HepG2 (cell line): ENCODE results near the gene SMCO1. TPM values are rescaled to one million over a fixed set of nuclear protein-coding genes. Genes with fewer than 3 reads are reported as not detected.
"Not testable (repeated sequence)": the region's sequence is repeated elsewhere in the genome, so short reads cannot be mapped to it uniquely, and the experiment has no call there.

Source experiments
- ATAC-seq: fragments of 200-7000 bp; cut with Tn5 transposase; 3 replicates; pipeline ENCODE4 v1.9.1; 2020; ENCODE audit warnings: mild to moderate bottlenecking, moderate library complexity
- BruUV-seq: library from RNA; stranded (reverse); fragments of 400-500 nt; replicated peaks from 2 replicates; lab custom pipeline; 2021; lab: Mats Ljungman, UMichigan
- CTCF ChIA-PET: fragments of 300-600 bp; formaldehyde crosslinking; extraction: SDS; loops from one replicate; lab custom pipeline; 2021; ENCODE audit warnings: low total read pairs, inconsistent platforms, low intra/inter-chr PET ratio; lab: Yijun Ruan, JAX
- POLR2A ChIA-PET: fragments of 350-600 bp; sonication (Branson Sonifier 250); formaldehyde crosslinking; loops from one replicate; lab custom pipeline; 2020; ENCODE audit warnings: antibody characterized with exemption, inconsistent platforms; lab: Yijun Ruan, JAX
- DNase-seq: peaks from one replicate; pipeline ENCODE4 v3.0.0-alpha.2; 2015; ENCODE audit warnings: low spot score
- FAIRE-seq: peaks from 3 replicates; lab custom pipeline; 2011; peaks lifted over from hg19 to GRCh38; lab: Jason Lieb, UNC
- H2AFZ ChIP-seq: one replicate; pipeline ENCODE4 v1.6.1; 2011; ENCODE audit warnings: low read length, inconsistent platforms
- H3K27ac ChIP-seq: fragments of 300-600 bp; 3 replicates; pipeline ENCODE4 v1.8.0; 2011; ENCODE audit warnings: mixed run types, mild to moderate bottlenecking, mixed read lengths, low read length, inconsistent platforms; ENCODE audit not compliant: insufficient read depth; ENCODE audit errors: extremely low read length
- H3K27me3 ChIP-seq, 2 experiments: fragments of 200-600 bp in 1 of 2; 2 replicates in 1 of 2; 3 replicates in 1 of 2; pipeline versions ENCODE4 v1.6.0 to v1.8.0; 2011; ENCODE audit warnings: low read length in 2 of 2, mild to moderate bottlenecking in 2 of 2, moderate library complexity in 2 of 2, inconsistent platforms in 1 of 2; ENCODE audit not compliant: insufficient read depth in 2 of 2, control insufficient read depth in 1 of 2
- H3K36me3 ChIP-seq, 2 experiments: fragments of 200-600 bp in 1 of 2; replicated peaks in 1 of 2; 2 replicates in 1 of 2; 3 replicates in 1 of 2; pipeline versions ENCODE4 v1.5.1 to v1.8.0; 2011; ENCODE audit warnings: low read length in 2 of 2, inconsistent platforms in 1 of 2; ENCODE audit not compliant: insufficient read depth in 2 of 2, control insufficient read depth in 1 of 2
- H3K4me1 ChIP-seq: 2 replicates; pipeline ENCODE4 v1.5.1; 2012; ENCODE audit warnings: low read length, inconsistent platforms; ENCODE audit not compliant: insufficient read depth
- H3K4me2 ChIP-seq: 2 replicates; pipeline ENCODE4 v1.6.0; 2011; ENCODE audit warnings: low read depth, low read length, inconsistent platforms
- H3K4me3 ChIP-seq, 3 experiments: fragments of 200-600 bp in 1 of 3; sonication (generic), shearing (Covaris generic) in 1 of 3; replicated peaks in 1 of 3; 2 replicates each; pipeline ENCODE4 v1.5.1; 2011 to 2016; ENCODE audit warnings: low read length in 3 of 3, inconsistent platforms in 2 of 3, low read depth in 2 of 3, mild to moderate bottlenecking in 2 of 3, control low read depth in 1 of 3, mixed read lengths in 1 of 3; ENCODE audit not compliant: insufficient read depth in 1 of 3
- H3K79me2 ChIP-seq: one replicate; pipeline ENCODE4 v1.6.1; 2011; ENCODE audit warnings: low read length, inconsistent platforms; ENCODE audit not compliant: insufficient read depth
- H3K9ac ChIP-seq: 2 replicates; pipeline ENCODE4 v1.6.0; 2011; ENCODE audit warnings: mild to moderate bottlenecking, low read depth, low read length, inconsistent platforms; ENCODE audit not compliant: insufficient read depth
- H3K9me3 ChIP-seq: 2 replicates; pipeline ENCODE4 v1.5.1; 2012; ENCODE audit warnings: mild to moderate bottlenecking, low read length
- H4K20me1 ChIP-seq: 2 replicates; pipeline ENCODE4 v1.6.0; 2011; ENCODE audit warnings: inconsistent platforms, mild to moderate bottlenecking, low read length, moderate library complexity; ENCODE audit not compliant: insufficient read depth
- CC2D1A ChIP-seq: sonication (generic); formaldehyde crosslinking; IDR thresholded peaks from 2 replicates; pipeline ENCODE4 v1.8.1; 2023; ENCODE audit warnings: mild to moderate bottlenecking, missing genetic modification reagents
- MBNL3 ChIP-seq: fragments of 250-450 bp; sonication (Bioruptor Pico); conservative IDR thresholded peaks from 2 replicates; pipeline ENCODE4 v1.8.0; 2022; ENCODE audit warnings: mild to moderate bottlenecking, inconsistent platforms
- ZNF431 ChIP-seq: sonication (generic); formaldehyde crosslinking; IDR thresholded peaks from 2 replicates; pipeline ENCODE4 v1.9.0; 2022; ENCODE audit warnings: missing genetic modification reagents, low read depth, mild to moderate bottlenecking, borderline replicate concordance
- WGBS: methylation state at CpG from one replicate; pipeline ENCODE4 v1.1.6; 2017; ENCODE audit warnings: low lambda C conversion rate; 5-methylcytosine and 5-hydroxymethylcytosine counted together
- in situ Hi-C: cut with HindIII; loops from 2 replicates; pipeline ENCODE4 v1.10.0; 2017; ENCODE audit warnings: low pct_unique_long_range_greater_than_20kb; ENCODE audit not compliant: extremely low pct_ligation_motif_present
- intact Hi-C: fragments of 100-400 bp; cut with micrococcal nuclease; formaldehyde crosslinking; loops from one replicate; pipeline ENCODE4 v1.10.0; 2022; ENCODE audit not compliant: unreplicated experiment
- polyA plus RNA-seq, 8 experiments: library from polyadenylated mRNA; depleted of rRNA in 3 of 8; stranded (reverse) in 7 of 8; unstranded in 1 of 8; fragments of >200 nt; fragmentation: Illumina TruSeq in 4 of 8; extraction: Trizol in 4 of 8; gene quantifications; 2 replicates each; pipeline versions ENCODE4 v1.2.1 to v1.2.3, GENCODE V29; 2011 to 2016; ENCODE audit warnings: low read depth in 4 of 8, missing spikeins in 1 of 8, mixed read lengths in 1 of 8; ENCODE audit not compliant: insufficient read depth in 1 of 8
- total RNA-seq, 5 experiments: library from RNA; depleted of rRNA; stranded (reverse); fragments of >200 nt; fragmentation: Illumina TruSeq; extraction: Trizol; gene quantifications; 2 replicates each; pipeline ENCODE4 v1.2.3, GENCODE V29; 2016; ENCODE audit warnings: low read depth in 1 of 5

SMCO1 gene
- total and polyA plus RNA-seq, 2 of the 13 experiments (the other 11 are each of a cell fraction or from before 2014, with no cell fraction given), result not detected

GRCh38 chr3:196552253-196552652 is 37.1 kb upstream of the SMCO1 start (continued):
- no peak for TF ChIP-seq CC2D1A (CRISPR knock-in tag)
- no peak for TF ChIP-seq MBNL3 (CRISPR knock-in tag)
- TF ChIP-seq, all 625 proteins: peak for 0

GRCh38 chr3:196550172-196550571 is 35.0 kb upstream of the SMCO1 start:
- intact Hi-C loops, H2AFZ ChIP-seq, H3K4me3 ChIP-seq, DNase-seq, ATAC-seq, H3K36me3 ChIP-seq, H3K9ac ChIP-seq, H3K27me3 ChIP-seq, POLR2A ChIA-PET, CTCF ChIA-PET, H3K79me2 ChIP-seq, H3K4me2 ChIP-seq, FAIRE-seq, H4K20me1 ChIP-seq, BruUV-seq, in situ Hi-C loops, H3K27ac ChIP-seq: not testable (repeated sequence)
- Histone ChIP-seq H3K9me3 (peaks cover 19% of the 10 kb centered on the region), H3K4me1 (peaks cover 13% of the 10 kb centered on the region)
- WGBS, result 60% methylated on average over 3 of the region's 3 CpGs
- TF ChIP-seq ZNF431 (CRISPR knock-in tag), result 0 out of 2 replicates have a peak, but pooled peaks have one; percentile 41

- H3K79me2 ChIP-seq, FAIRE-seq, intact Hi-C loops, DNase-seq, BruUV-seq, ATAC-seq, H3K4me2 ChIP-seq, H3K4me3 ChIP-seq, in situ Hi-C loops, H3K27me3 ChIP-seq, POLR2A ChIA-PET, H4K20me1 ChIP-seq, H3K36me3 ChIP-seq, CTCF ChIA-PET, H3K9ac ChIP-seq, H2AFZ ChIP-seq, H3K27ac ChIP-seq: not testable (repeated sequence)
- Histone ChIP-seq H3K4me1 (peaks cover 13% of the 10 kb centered on the region), H3K9me3 (peaks cover 19% of the 10 kb centered on the region)
- no CpG with 5 or more reads among the region's 1 CpG for WGBS
Observed at GRCh38 chr3:196549312-196549711, 34.2 kb upstream of the SMCO1 start.
